Nephron progenitor cell (in vitro differentiated cells): ENCODE measurements around the gene NGB.
"Not testable (repeated sequence)": the region's sequence is repeated elsewhere in the genome, so short reads cannot be mapped to it uniquely, and the experiment has no call there.

ENCODE experiments used
- DNase-seq: peaks from one replicate; pipeline ENCODE4 v3.0.0; 2021
- H3K27ac Mint-ChIP-seq: 2 replicates; pipeline ENCODE4 v1.8.0; 2021; ENCODE audit warnings: mild to moderate bottlenecking, moderate library complexity, mixed read lengths
- H3K27me3 Mint-ChIP-seq: 2 replicates; pipeline ENCODE4 v1.8.0; 2021; ENCODE audit warnings: mild to moderate bottlenecking, low read depth, mixed read lengths; ENCODE audit not compliant: poor library complexity
- H3K36me3 Mint-ChIP-seq: 2 replicates; pipeline ENCODE4 v1.8.0; 2021; ENCODE audit warnings: low read depth, mixed read lengths
- H3K4me1 Mint-ChIP-seq: 2 replicates; pipeline ENCODE4 v1.8.0; 2021; ENCODE audit warnings: mixed read lengths
- H3K4me3 Mint-ChIP-seq: 2 replicates; pipeline ENCODE4 v1.8.0; 2021; ENCODE audit warnings: mild to moderate bottlenecking, moderate library complexity, mixed read lengths
- H3K9me3 Mint-ChIP-seq: 2 replicates; pipeline ENCODE4 v1.8.0; 2021; ENCODE audit warnings: mild to moderate bottlenecking, moderate library complexity, mixed read lengths
- CTCF ChIP-seq: fragments of 200-600 bp; sonication (generic); IDR thresholded peaks from 2 replicates; pipeline ENCODE4 v1.5.0; 2021; ENCODE audit warnings: antibody characterized with exemption

Gene NGB

DNA sequence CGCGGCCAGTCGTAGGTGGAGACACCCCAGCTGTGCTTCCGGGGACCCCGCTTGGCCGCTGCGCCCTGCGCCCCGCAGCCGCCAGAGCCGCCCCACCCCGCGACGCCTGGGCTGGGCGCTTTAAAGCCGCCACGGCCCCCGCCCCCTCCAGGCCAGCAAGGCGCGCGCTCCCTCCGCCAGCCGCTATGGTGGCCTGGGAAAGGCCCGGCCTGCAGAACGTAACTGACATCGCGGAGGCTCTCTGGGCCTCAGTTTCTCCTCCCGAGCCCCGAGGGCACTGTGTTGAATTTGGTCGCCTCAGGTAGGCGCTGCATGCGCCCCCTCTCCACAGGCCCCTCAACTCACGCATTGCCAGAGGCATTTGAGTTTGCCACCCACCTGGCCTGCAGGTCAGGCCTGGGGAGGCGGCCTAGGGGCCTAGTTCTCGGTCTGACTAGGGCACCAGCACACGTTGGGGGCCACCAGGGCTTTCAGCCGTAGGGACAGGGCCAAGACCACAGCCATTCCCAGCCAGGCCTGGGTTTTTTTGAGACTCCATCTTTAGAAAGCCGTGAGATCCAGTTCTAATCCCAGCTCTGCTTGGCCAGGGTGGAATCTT, at the start of gene NGB:
TSS of gene NGB (minus strand) at position 94 of the 598 bp plus-strand sequence. CDS start 269 bp downstream, outside the sequence.
- Mint-ChIP-seq H3K27ac (no peak within 1 kb of the TSS), H3K4me1 (peaks cover 4% of the 10 kb centered on the region), H3K27me3 (peaks cover 80% of the 10 kb centered on the region), H3K9me3 (peaks cover 21% of the 10 kb centered on the region), H3K36me3 (peaks cover 14% of the 10 kb centered on the region), H3K4me3 (peak within 1 kb of the TSS; percentile 66)
- DNase-seq = peak; percentile 40
- no peak for TF ChIP-seq CTCF

DNA sequence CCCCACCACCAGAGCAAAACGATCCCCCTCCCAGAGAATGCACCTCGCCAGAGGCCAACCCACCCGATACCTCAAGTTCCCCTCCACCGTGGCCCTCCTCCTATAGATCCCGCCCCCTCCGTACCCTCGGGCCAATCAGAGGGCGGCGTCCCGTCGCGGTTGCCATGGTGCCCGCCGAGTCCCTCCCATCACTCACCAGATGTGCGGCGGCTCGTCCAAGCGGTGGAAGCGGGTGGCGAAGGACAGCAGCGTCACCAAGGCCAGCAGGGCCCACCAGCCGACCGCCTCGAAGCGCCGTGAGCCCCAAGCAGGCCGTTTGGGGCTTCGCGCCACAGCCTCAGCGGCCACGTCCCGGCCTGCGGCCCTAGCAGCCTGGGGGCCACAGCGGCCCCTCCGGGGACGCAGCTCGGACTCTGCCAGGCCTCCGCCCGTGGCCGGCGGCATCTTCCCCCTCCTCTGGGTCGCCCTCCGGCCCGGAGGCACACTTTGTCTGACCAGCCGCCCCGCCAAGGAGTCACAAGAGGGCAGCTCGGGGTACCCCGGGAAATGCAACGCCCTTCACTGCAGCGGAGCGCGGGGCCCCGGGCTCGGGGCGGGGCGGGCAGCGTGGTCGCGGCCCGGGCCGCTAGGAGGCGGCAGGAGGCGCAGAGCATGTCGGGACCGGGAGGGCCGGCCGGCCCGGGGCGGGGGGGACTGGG, 49.4 kb upstream of the NGB start, which contains the start of gene POMT2:
TSS of gene POMT2 (minus strand) at position 646 of the 698 bp plus-strand sequence. CDS start at position 444, 202 bp downstream.
- H3K36me3 Mint-ChIP-seq = no peaks in the 10 kb centered on the region
- peaks cover 65% of the 10 kb centered on the region for H3K4me1 Mint-ChIP-seq
- peak; percentile 97 for DNase-seq
- peak; percentile 15 for TF ChIP-seq CTCF
- H3K27me3 Mint-ChIP-seq = no peaks in the 10 kb centered on the region
- H3K9me3 Mint-ChIP-seq = no peaks in the 10 kb centered on the region
- peak within 1 kb of the TSS; percentile 100 for H3K27ac Mint-ChIP-seq
- H3K4me3 Mint-ChIP-seq = peak within 1 kb of the TSS; percentile 96

GRCh38 chr14:77319422-77319821, 48.4 kb upstream of the NGB start:
- H3K4me3 Mint-ChIP-seq = peak overlapping the region; percentile 83
- H3K36me3 Mint-ChIP-seq = no peaks in the 10 kb centered on the region
- H3K27me3 Mint-ChIP-seq = no peaks in the 10 kb centered on the region
- H3K27ac Mint-ChIP-seq = peak overlapping the region; percentile 92
- TF ChIP-seq CTCF = no peak
- H3K9me3 Mint-ChIP-seq = no peaks in the 10 kb centered on the region
- DNase-seq = peak; percentile 32
- H3K4me1 Mint-ChIP-seq = peaks cover 71% of the 10 kb centered on the region

- H3K9me3 Mint-ChIP-seq, H3K36me3 Mint-ChIP-seq, DNase-seq, H3K27me3 Mint-ChIP-seq: not testable (repeated sequence)
- Mint-ChIP-seq H3K27ac (peak overlapping the region; percentile 92), H3K4me3 (peak overlapping the region; percentile 83), H3K4me1 (peaks cover 71% of the 10 kb centered on the region)
Measured at GRCh38 chr14:77318756-77319155, 47.8 kb upstream of the NGB start.

DNA sequence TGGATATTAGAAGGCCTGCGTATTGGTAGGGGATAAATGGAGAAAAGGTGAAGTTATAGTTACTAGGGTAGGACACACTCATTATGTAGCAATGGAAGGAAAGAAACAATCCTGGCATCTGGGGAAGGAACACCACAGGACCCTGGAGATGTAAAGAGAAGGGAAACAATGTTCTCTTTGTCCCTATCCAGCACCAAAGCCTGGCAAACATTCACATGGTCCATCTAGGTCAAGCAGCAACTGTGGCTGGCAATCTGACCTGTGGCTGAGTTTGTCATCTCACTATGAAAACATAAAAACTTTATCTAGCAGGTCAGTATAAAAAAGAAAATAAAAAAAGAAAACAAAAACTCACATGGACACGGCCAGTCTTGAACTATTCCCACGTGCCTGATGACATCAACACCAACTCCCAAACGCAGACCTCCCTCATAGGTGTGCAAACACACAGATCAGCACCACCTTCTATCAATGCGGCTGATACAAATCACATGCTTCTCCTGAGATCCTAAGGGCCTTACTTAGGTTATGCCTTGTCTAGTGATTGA, 47.1 kb upstream of the NGB start:
- Mint-ChIP-seq H3K27me3 (no peaks in the 10 kb centered on the region), H3K9me3 (no peaks in the 10 kb centered on the region), H3K4me3 (peak overlapping the region; percentile 28), H3K36me3 (no peaks in the 10 kb centered on the region), H3K27ac (no peak overlapping the region), H3K4me1 (peaks cover 75% of the 10 kb centered on the region)
- no peak for TF ChIP-seq CTCF
- no peak for DNase-seq

- H3K4me3 Mint-ChIP-seq = no peak overlapping the region
- peaks cover 72% of the 10 kb centered on the region for H3K4me1 Mint-ChIP-seq
- H3K27me3 Mint-ChIP-seq = no peaks in the 10 kb centered on the region
- H3K36me3 Mint-ChIP-seq = peaks cover 6% of the 10 kb centered on the region
- no peak for TF ChIP-seq CTCF
- no peak for DNase-seq
- H3K9me3 Mint-ChIP-seq = no peaks in the 10 kb centered on the region
- H3K27ac Mint-ChIP-seq = no peak overlapping the region
Measured at GRCh38 chr14:77316872-77317301, 45.9 kb upstream of the NGB start.
